Heart left ventricle (tissue), 16 donors: Measurements from ENCODE around the gene DROSHA. TPM values are rescaled to one million over a fixed set of nuclear protein-coding genes. Genes with fewer than 3 reads are reported as not detected.

Source experiments
- ATAC-seq, 4 donors: fragments of 200-7000 bp; cut with Tn5 transposase; one replicate each; pipeline ENCODE4 v1.9.1; 2020 to 2022; ENCODE audit warnings: moderate library complexity in 4 of 4, mild to moderate bottlenecking in 3 of 4, moderate number of reproducible peaks in 1 of 4
- DNase-seq, 5 donors: peaks; one replicate each; pipeline ENCODE4 v3.0.0-alpha.2; 2020
- H3K27ac ChIP-seq, 12 donors: fragments of 200-600 bp; sonication (generic) in 4 of 12; one replicate each; pipeline versions ENCODE4 v1.5.0 to v1.8.0; 2016 to 2022; ENCODE audit warnings: mild to moderate bottlenecking in 2 of 12
- H3K27me3 ChIP-seq, 9 donors: fragments of 200-600 bp; sonication (generic) in 2 of 9; one replicate each; pipeline versions ENCODE4 v1.5.1 to v1.8.0; 2016 to 2022; ENCODE audit warnings: mild to moderate bottlenecking in 3 of 9
- H3K36me3 ChIP-seq, 9 donors: fragments of 200-600 bp; sonication (generic) in 2 of 9; one replicate each; pipeline versions ENCODE4 v1.5.0 to v1.8.0; 2018 to 2022; ENCODE audit warnings: mild to moderate bottlenecking in 2 of 9
- H3K4me1 ChIP-seq, 12 donors: fragments of 200-600 bp; sonication (generic) in 4 of 12; one replicate each; pipeline versions ENCODE4 v1.5.0 to v1.8.0; 2016 to 2022; ENCODE audit warnings: mild to moderate bottlenecking in 3 of 12
- H3K4me3 ChIP-seq, 12 donors: fragments of 200-600 bp; sonication (generic) in 4 of 12; one replicate each; pipeline versions ENCODE4 v1.5.0 to v1.8.0; 2017 to 2022; ENCODE audit warnings: mild to moderate bottlenecking in 9 of 12, moderate library complexity in 4 of 12
- H3K9me3 ChIP-seq, 12 donors: fragments of 200-600 bp; sonication (generic) in 4 of 12; one replicate each; pipeline versions ENCODE4 v1.5.0 to v1.8.0; 2016 to 2022; ENCODE audit warnings: mild to moderate bottlenecking in 1 of 12
- CTCF ChIP-seq, 12 donors: fragments of 200-600 bp; sonication (generic) in 4 of 12; IDR thresholded peaks; one replicate each; pipeline versions ENCODE4 v1.5.0 to v1.8.0; 2018 to 2022; ENCODE audit warnings: antibody characterized with exemption in 12 of 12, mild to moderate bottlenecking in 5 of 12
- POLR2A ChIP-seq, 2 donors: fragments of 450-650 bp; IDR thresholded peaks; one replicate each; pipeline ENCODE4 v1.6.1; 2017; ENCODE audit warnings: antibody characterized with exemption in 2 of 2, mild to moderate bottlenecking in 2 of 2, moderate library complexity in 2 of 2
- WGBS, 4 donors: extraction: QIAGEN DNeasy Blood & Tissue Kit in 2 of 4; methylation state at CpG; one replicate each; pipeline versions ENCODE4 v1.1.5 to v1.1.7; 2013 to 2018; 5-methylcytosine and 5-hydroxymethylcytosine counted together
- intact Hi-C, 10 donors: fragments of 100-400 bp; cut with DNase I; formaldehyde crosslinking; loops; one replicate each; pipeline versions ENCODE4 v1.11.1 to v1.14.2; 2022
- polyA plus RNA-seq, 2 donors: library from polyadenylated mRNA; stranded (reverse); fragments of 200-250 nt; gene quantifications; one replicate each; pipeline ENCODE4 v1.2.3, GENCODE V29; 2013
- total RNA-seq, 9 donors: library from RNA; depleted of rRNA in 2 of 9; stranded (reverse); fragments of >200 nt in 2 of 9; fragmentation: NEBNext Ultra II Directional in 3 of 9; extraction: Animal tissue kit (Norgen Biotek cat#: 25700) in 3 of 9; gene quantifications; one replicate each; pipeline versions ENCODE4 v1.1.0 to v1.2.4, GENCODE V29; 2016 to 2023
- donor health status: ischemic (EF 13 %, LVEDD 7.1; RV severe dilation, severe dysfunction).
- donor health status: healthy with polysubstance abuse.
- donor health status: DM: no; HTN: yes; CAD: no.
- donor health status: DM: no; HTN: no; CAD: no.
- donor health status: ischemic (EF 25% LVEDD 6.9; RV normal size, moderate dysfunction).
- donor health status: ischemic (EF 25% LVEDD 5.7; RV mildly dilated, moderate dysfunction).
- donor health status: healthy.
- donor health status: DM: yes; HTN: yes; CAD: no.
- donor health status: ischemic (EF 35%, LVEDD 5.7; RV mildly dilated, moderate dysfunction).
- donor health status: nonischemic (EF 11% LVEDD 7.7; RV severe dilation, severe dysfunction).
- donor health status: DM: yes; HTN: yes; CAD: no.
- donor health status: PGD.
- donor health status: ischemic (EF 29% LVEDD 5.4; RV normal size, mild dysfunction).
- donor health status: nonischemic (EF 23%, LVEDD 6.1; RV moderate dilation, normal function).

The DROSHA gene
- total and polyA plus RNA-seq, 11 donors = 19.3 to 55.6 (median 33.2) TPM

- TF ChIP-seq CTCF (IDR thresholded peaks at IDR 0.05) (no peak), POLR2A (IDR thresholded peaks at IDR 0.05) (no peak)
- intact Hi-C loops = no loop called here
- no peak overlapping the region for H3K4me3 ChIP-seq
- H3K27ac ChIP-seq = no peak overlapping the region
- H3K4me1 ChIP-seq = peaks cover 0 to 5% (median 0%) of the 10 kb centered on the region in 12 donors
- peaks cover 0 to 10% (median 0%) of the 10 kb centered on the region in 12 donors for H3K9me3 ChIP-seq
- WGBS, 4 donors = 54 to 77% (median 67%) methylated on average over 3 of the region's 3 CpGs
- DNase-seq (no peak), ATAC-seq (no peak)
- H3K27me3 ChIP-seq = no peaks in the 10 kb centered on the region
- no peaks in the 10 kb centered on the region for H3K36me3 ChIP-seq
These were observed 172.1 kb downstream of the DROSHA start for GRCh38 chr5:31359839-31360238.

- no peak overlapping the region for H3K4me3 ChIP-seq
- no peak for TF ChIP-seq POLR2A (IDR thresholded peaks at IDR 0.05)
- TF ChIP-seq CTCF (IDR thresholded peaks at IDR 0.05) = no peak
- 69 to 85% (median 83%) methylated on average over 8 to 11 of the region's 11 CpGs for WGBS, 4 donors
- no peak overlapping the region for H3K27ac ChIP-seq
- no peaks in the 10 kb centered on the region for H3K27me3 ChIP-seq
- ATAC-seq (no peak), DNase-seq (no peak)
- intact Hi-C loops = no loop called here
- no peaks in the 10 kb centered on the region for H3K36me3 ChIP-seq
- peaks cover 0 to 10% (median 0%) of the 10 kb centered on the region in 12 donors for H3K9me3 ChIP-seq
- H3K4me1 ChIP-seq = peaks cover 0 to 5% (median 0%) of the 10 kb centered on the region in 12 donors
These were observed 174.9 kb downstream of the DROSHA start for GRCh38 chr5:31357038-31357437.

- DNase-seq (no peak), ATAC-seq (no peak)
- no peak for TF ChIP-seq POLR2A (IDR thresholded peaks at IDR 0.05)
- no peak for TF ChIP-seq CTCF (IDR thresholded peaks at IDR 0.05)
- H3K4me1 ChIP-seq = no peaks in the 10 kb centered on the region
- H3K27ac ChIP-seq = no peak overlapping the region
- WGBS, 4 donors = 56 to 65% (median 59%) methylated on average over 3 of the region's 3 CpGs
- no peaks in the 10 kb centered on the region for H3K36me3 ChIP-seq
- no peak overlapping the region for H3K4me3 ChIP-seq
- H3K9me3 ChIP-seq = peaks cover 0 to 10% (median 0%) of the 10 kb centered on the region in 12 donors
- intact Hi-C loops = no loop called here
- H3K27me3 ChIP-seq = no peaks in the 10 kb centered on the region
These were observed 176.6 kb downstream of the DROSHA start for GRCh38 chr5:31355337-31355736.

Other genes starting within 250 kb of the DROSHA start
- 10 to 100 TPM; 19.4 to 28.9 (median 25.8) TPM for gene C5orf22, start 208 bp upstream of the DROSHA start, total RNA-seq
- gene C5orf22, start 208 bp upstream of the DROSHA start, polyA plus RNA-seq = 10 to 100 TPM in 1 of 2 donors, 1 to 10 TPM in 1; 8.5 to 22.1 TPM
- gene PDZD2, start 107.0 kb upstream of the DROSHA start, total RNA-seq = 100 to 1,000 TPM in 2 of 9 donors, 10 to 100 TPM in 7; 41.3 to 116 (median 82.9) TPM
- gene PDZD2, start 107.0 kb upstream of the DROSHA start, polyA plus RNA-seq = 10 to 100 TPM; 28.3 to 28.6 TPM